Measurements from ENCODE around the gene RGR. TPM values are rescaled to one million over a fixed set of nuclear protein-coding genes. Genes with fewer than 3 reads are reported as not detected.

The RGR gene
- total RNA-seq, 1 donor from 2014 or later: 0.19 TPM

- peaks cover 50% of the 10 kb centered on the region for H3K27me3 ChIP-seq (ENCODE audit: low read depth)
- DNase-seq: no peak
- no peaks in the 10 kb centered on the region for H3K9me3 ChIP-seq (replicated peaks)
- no peak overlapping the region for H3K4me3 ChIP-seq
- H3K36me3 ChIP-seq: no peaks in the 10 kb centered on the region
- H3K4me1 ChIP-seq: no peaks in the 10 kb centered on the region
- intact Hi-C loops (cut with micrococcal nuclease): no loop called here
- no peak overlapping the region for H3K27ac ChIP-seq (replicated peaks)
- TF ChIP-seq CTCF (IDR thresholded peaks at IDR 0.05; ENCODE audit: borderline replicate concordance): no peak
These were observed 32.8 kb upstream of the RGR start for GRCh38 chr10:84212014-84212413.

GRCh38 chr10:84213076-84213475 is 31.8 kb upstream of the RGR start:
- no peak for DNase-seq
- no peak overlapping the region for H3K27ac ChIP-seq (replicated peaks)
- no peaks in the 10 kb centered on the region for H3K9me3 ChIP-seq (replicated peaks)
- peaks cover 39% of the 10 kb centered on the region for H3K27me3 ChIP-seq (ENCODE audit: low read depth)
- no peaks in the 10 kb centered on the region for H3K36me3 ChIP-seq
- H3K4me3 ChIP-seq: no peak overlapping the region
- intact Hi-C loops (cut with micrococcal nuclease): no loop called here
- H3K4me1 ChIP-seq: no peaks in the 10 kb centered on the region
- TF ChIP-seq CTCF (IDR thresholded peaks at IDR 0.05; ENCODE audit: borderline replicate concordance): no peak

- no peak overlapping the region for H3K27ac ChIP-seq (replicated peaks)
- no peaks in the 10 kb centered on the region for H3K9me3 ChIP-seq (replicated peaks)
- intact Hi-C loops (cut with micrococcal nuclease): no loop called here
- no peaks in the 10 kb centered on the region for H3K4me1 ChIP-seq
- H3K4me3 ChIP-seq: no peak overlapping the region
- no peaks in the 10 kb centered on the region for H3K36me3 ChIP-seq
- no peak for TF ChIP-seq CTCF (IDR thresholded peaks at IDR 0.05; ENCODE audit: borderline replicate concordance)
- peaks cover 32% of the 10 kb centered on the region for H3K27me3 ChIP-seq (ENCODE audit: low read depth)
- no peak for DNase-seq
These were observed 30.7 kb upstream of the RGR start for GRCh38 chr10:84214046-84214572.

- H3K4me1 ChIP-seq: no peaks in the 10 kb centered on the region
These were observed 30.1 kb upstream of the RGR start for GRCh38 chr10:84214612-84215235.

GRCh38 chr10:84216834-84217233 is 28.0 kb upstream of the RGR start:
- TF ChIP-seq CTCF (IDR thresholded peaks at IDR 0.05; ENCODE audit: borderline replicate concordance): no peak
- Histone ChIP-seq H3K36me3 (no peaks in the 10 kb centered on the region), H3K9me3 (replicated peaks) (no peaks in the 10 kb centered on the region), H3K27me3 (ENCODE audit: low read depth) (peaks cover 32% of the 10 kb centered on the region), H3K27ac (replicated peaks) (no peak overlapping the region), H3K4me1 (no peaks in the 10 kb centered on the region), H3K4me3 (no peak overlapping the region)
- DNase-seq: no peak
- intact Hi-C loops (cut with micrococcal nuclease): no loop called here

More at GRCh38 chr10:84214612-84215235, 30.1 kb upstream of the RGR start:
- intact Hi-C loops (cut with micrococcal nuclease): no loop called here
- Histone ChIP-seq H3K4me3 (no peak overlapping the region), H3K27ac (replicated peaks) (no peak overlapping the region), H3K9me3 (replicated peaks) (no peaks in the 10 kb centered on the region), H3K36me3 (no peaks in the 10 kb centered on the region), H3K27me3 (ENCODE audit: low read depth) (peaks cover 32% of the 10 kb centered on the region)
- TF ChIP-seq CTCF (IDR thresholded peaks at IDR 0.05; ENCODE audit: borderline replicate concordance): peak; percentile 28
- DNase-seq: no peak
